Cardiac fibroblast (primary cell): ENCODE results near the gene IFIT1B.

Source experiments
- DNase-seq, 2 donors: peaks; one replicate each; pipeline versions ENCODE4 v3.0.0 to v3.0.0-alpha.2; 2010; ENCODE audit warnings: low read depth in 2 of 2
- H3K4me3 ChIP-seq, 2 donors: replicated peaks in 1 of 2; 1 replicate in 1 of 2; 2 replicates in 1 of 2; pipeline ENCODE4 v1.5.1; 2011; ENCODE audit warnings: low read depth in 2 of 2, low read length in 2 of 2, mild to moderate bottlenecking in 2 of 2, moderate library complexity in 1 of 2
- CTCF ChIP-seq: IDR thresholded peaks from one replicate; pipeline ENCODE4 v1.5.1; 2011; ENCODE audit warnings: low read depth, mild to moderate bottlenecking, low read length, inconsistent platforms

Gene IFIT1B

GRCh38 chr10:89368129-89368528, 9.7 kb upstream of the IFIT1B start:
- no peak overlapping the region for H3K4me3 ChIP-seq
- no peak for TF ChIP-seq CTCF
- DNase-seq, result no peak

GRCh38 chr10:89369156-89370105, 8.4 kb upstream of the IFIT1B start:
- no peak overlapping the region for H3K4me3 ChIP-seq
- peak; percentile 72 to 76 for DNase-seq
- peak; percentile 64 for TF ChIP-seq CTCF

- TF ChIP-seq CTCF, result no peak
- DNase-seq, result no peak
- H3K4me3 ChIP-seq, result no peak overlapping the region
Measured at GRCh38 chr10:89371079-89371478, 6.8 kb upstream of the IFIT1B start.

- no peak overlapping the region for H3K4me3 ChIP-seq
- TF ChIP-seq CTCF, result no peak
Measured at GRCh38 chr10:89371987-89372386, 5.9 kb upstream of the IFIT1B start.

GRCh38 chr10:89373916-89374711, 3.7 kb upstream of the IFIT1B start:
- no peak overlapping the region for H3K4me3 ChIP-seq
- peak; percentile 96 to 97 for DNase-seq
- TF ChIP-seq CTCF, result no peak

More at GRCh38 chr10:89371987-89372386, 5.9 kb upstream of the IFIT1B start:
- no peak for DNase-seq

GRCh38 chr10:89374713-89375141, 3.1 kb upstream of the IFIT1B start:
- TF ChIP-seq CTCF, result no peak
- DNase-seq, result peak in 1 of 2 donors; percentile 22
- no peak overlapping the region for H3K4me3 ChIP-seq
